ENCODE data around the gene CD7.
A peak's percentile ranks its signal among the peaks of the same experiment; 100 is the strongest.

Gene CD7

GRCh38 chr17:82298538-82299421, 18.6 kb downstream of the CD7 start:
- no peak for DNase-seq (ENCODE audit: low read depth)

- DNase-seq (ENCODE audit: low read depth), result peak; percentile 82
Measured at GRCh38 chr17:82297714-82298537, 19.5 kb downstream of the CD7 start.

GRCh38 chr17:82297280-82297713, 20.1 kb downstream of the CD7 start:
- peak; percentile 75 for DNase-seq (ENCODE audit: low read depth)

- DNase-seq (ENCODE audit: low read depth), result no peak
Measured at GRCh38 chr17:82296511-82297279, 20.7 kb downstream of the CD7 start.

GRCh38 chr17:82295472-82295814, 22.0 kb downstream of the CD7 start:
- no peak for DNase-seq (ENCODE audit: low read depth)

GRCh38 chr17:82294064-82294773, 23.2 kb downstream of the CD7 start:
- no peak for DNase-seq (ENCODE audit: low read depth)

- DNase-seq (ENCODE audit: low read depth), result peak; percentile 82
Measured at GRCh38 chr17:82292251-82293154, 24.9 kb downstream of the CD7 start.

- DNase-seq (ENCODE audit: low read depth), result no peak
Measured at GRCh38 chr17:82291582-82292250, 25.7 kb downstream of the CD7 start.

- no peak for DNase-seq (ENCODE audit: low read depth)
Measured at GRCh38 chr17:82287868-82288801, 29.3 kb downstream of the CD7 start.

- no peak for DNase-seq (ENCODE audit: low read depth)
Measured at GRCh38 chr17:82287013-82287867, 30.2 kb downstream of the CD7 start.

- no peak for DNase-seq (ENCODE audit: low read depth)
Measured at GRCh38 chr17:82285141-82285540, 32.3 kb downstream of the CD7 start.

GRCh38 chr17:82283208-82283749, 34.1 kb downstream of the CD7 start:
- peak; percentile 43 for DNase-seq (ENCODE audit: low read depth)

GRCh38 chr17:82282239-82283207, 34.9 kb downstream of the CD7 start:
- no peak for DNase-seq (ENCODE audit: low read depth)

GRCh38 chr17:82281502-82282238, 35.7 kb downstream of the CD7 start:
- peak; percentile 43 for DNase-seq (ENCODE audit: low read depth)

- DNase-seq (ENCODE audit: low read depth), result no peak
Measured at GRCh38 chr17:82281076-82281475, 36.3 kb downstream of the CD7 start.

GRCh38 chr17:82280537-82280936, 36.9 kb downstream of the CD7 start:
- DNase-seq (ENCODE audit: low read depth), result no peak
